Fibroblast of lung (primary cell): ENCODE results near the gene PLSCR1.

Source experiments
- EZH2 ChIP-seq: IDR thresholded peaks from 2 replicates; pipeline ENCODE4 v1.5.1; 2012; ENCODE audit warnings: low read length, control low read depth, mild to moderate bottlenecking; ENCODE audit errors: missing control alignments
- TF ChIP-seq, protein P1 (sequence below), 2 donors: IDR thresholded peaks in 1 of 2; conservative IDR thresholded peaks in 1 of 2; 1 replicate in 1 of 2; 2 replicates in 1 of 2; pipeline ENCODE4 v1.5.1; 2011 to 2012; ENCODE audit warnings: low read length in 2 of 2, control low read depth in 1 of 2, inconsistent platforms in 1 of 2, low read depth in 1 of 2, mild to moderate bottlenecking in 1 of 2

DNA sequence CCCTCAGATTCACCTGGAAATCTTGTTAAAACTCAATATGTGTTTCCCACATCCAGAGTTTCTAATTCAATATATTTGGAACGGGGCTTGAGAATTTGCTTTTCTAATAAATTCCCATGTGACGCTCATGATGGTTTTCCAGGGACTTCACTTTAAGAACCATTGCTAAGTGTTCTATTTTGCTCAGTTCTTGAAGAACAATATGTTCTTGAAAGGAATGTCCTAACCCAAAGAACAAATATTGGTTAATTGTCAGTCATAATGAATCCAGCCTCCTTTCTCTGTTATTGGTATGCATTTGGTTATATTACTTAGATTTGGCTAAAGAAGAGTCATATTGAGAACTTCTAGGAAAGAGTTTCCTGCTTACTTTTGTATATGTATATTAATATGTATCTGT lies 70.7 kb downstream of the PLSCR1 start:
- TF ChIP-seq, protein P1, sequence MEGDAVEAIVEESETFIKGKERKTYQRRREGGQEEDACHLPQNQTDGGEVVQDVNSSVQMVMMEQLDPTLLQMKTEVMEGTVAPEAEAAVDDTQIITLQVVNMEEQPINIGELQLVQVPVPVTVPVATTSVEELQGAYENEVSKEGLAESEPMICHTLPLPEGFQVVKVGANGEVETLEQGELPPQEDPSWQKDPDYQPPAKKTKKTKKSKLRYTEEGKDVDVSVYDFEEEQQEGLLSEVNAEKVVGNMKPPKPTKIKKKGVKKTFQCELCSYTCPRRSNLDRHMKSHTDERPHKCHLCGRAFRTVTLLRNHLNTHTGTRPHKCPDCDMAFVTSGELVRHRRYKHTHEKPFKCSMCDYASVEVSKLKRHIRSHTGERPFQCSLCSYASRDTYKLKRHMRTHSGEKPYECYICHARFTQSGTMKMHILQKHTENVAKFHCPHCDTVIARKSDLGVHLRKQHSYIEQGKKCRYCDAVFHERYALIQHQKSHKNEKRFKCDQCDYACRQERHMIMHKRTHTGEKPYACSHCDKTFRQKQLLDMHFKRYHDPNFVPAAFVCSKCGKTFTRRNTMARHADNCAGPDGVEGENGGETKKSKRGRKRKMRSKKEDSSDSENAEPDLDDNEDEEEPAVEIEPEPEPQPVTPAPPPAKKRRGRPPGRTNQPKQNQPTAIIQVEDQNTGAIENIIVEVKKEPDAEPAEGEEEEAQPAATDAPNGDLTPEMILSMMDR (conservative IDR thresholded peaks at IDR 0.05 in 1 of 2, IDR thresholded peaks at IDR 0.05 in 1 of 2; ENCODE audit: low read depth in 1 of 2, low read length in 2 of 2), result no peak
- no peak for TF ChIP-seq EZH2
